Measurements from ENCODE around the gene SSTR3.

DNA sequence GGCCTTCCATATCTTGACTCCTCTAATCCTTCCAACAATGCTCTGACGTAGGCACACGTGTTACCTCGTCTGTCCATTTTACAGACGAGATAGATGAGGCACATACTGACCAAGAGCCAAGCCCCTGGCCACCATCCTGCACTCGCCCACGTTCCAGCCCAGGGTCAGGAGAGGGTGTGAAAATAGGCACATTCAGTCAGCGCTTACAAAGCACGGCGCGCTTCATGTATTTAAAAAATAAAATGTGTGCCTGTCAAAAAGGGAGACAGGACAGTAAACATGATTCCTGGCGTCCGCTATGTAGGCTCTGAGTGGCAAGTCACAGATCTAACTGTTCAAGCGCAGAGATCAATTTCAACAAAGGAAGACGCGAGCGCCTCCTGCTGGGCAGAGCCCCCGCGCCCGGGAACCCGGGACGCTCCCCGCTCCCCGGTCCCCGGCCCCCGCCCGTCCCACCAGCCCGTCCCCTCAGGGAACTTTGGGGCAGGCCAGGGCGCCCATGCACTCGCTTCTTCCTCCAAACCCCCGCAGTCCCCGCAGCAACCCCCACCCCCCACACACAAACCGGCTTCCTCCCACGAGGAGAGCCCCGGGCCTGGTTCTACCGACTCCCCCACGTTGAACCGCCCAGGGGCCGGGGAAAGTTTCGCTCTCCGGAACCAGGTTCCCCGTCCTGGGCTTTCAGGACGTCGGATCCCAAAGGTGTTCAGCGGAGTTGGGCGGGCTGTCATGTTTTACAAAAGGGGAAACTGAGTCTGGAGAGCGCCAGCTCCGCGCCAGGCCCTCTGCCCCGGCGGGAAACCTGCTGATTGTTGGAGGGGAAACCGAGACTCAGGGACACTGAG lies 13.8 kb downstream of the SSTR3 start:
- TF ChIP-seq POLR2A (IDR thresholded peaks at IDR 0.05; ENCODE audit: low read depth) (no peak), POLR2AphosphoS5 (IDR thresholded peaks at IDR 0.05) (peak in 1 of 2 donors; percentile 19)
